Transverse colon (tissue), 4 donors: ENCODE data around the gene GTPBP8. TPM values are rescaled to one million over a fixed set of nuclear protein-coding genes. Genes with fewer than 3 reads are reported as not detected.
"Not testable (repeated sequence)": the region's sequence is repeated elsewhere in the genome, so short reads cannot be mapped to it uniquely, and the experiment has no call there.

Experiments used
- DNase-seq: peaks from one replicate; pipeline ENCODE4 v3.0.0-alpha.2; 2019
- H3K27ac ChIP-seq, 4 donors: fragments of 200-600 bp; sonication (generic); 2 replicates each; pipeline ENCODE4 v1.5.1; 2016 to 2018; ENCODE audit warnings: inconsistent platforms in 4 of 4
- H3K27me3 ChIP-seq: fragments of 200-600 bp; sonication (generic); 2 replicates; pipeline ENCODE4 v1.5.1; 2017; ENCODE audit warnings: inconsistent platforms
- H3K36me3 ChIP-seq, 4 donors: fragments of 200-600 bp; sonication (generic); 2 replicates each; pipeline ENCODE4 v1.5.1; 2017 to 2019; ENCODE audit warnings: inconsistent platforms in 4 of 4
- H3K4me1 ChIP-seq, 4 donors: fragments of 200-600 bp; sonication (generic); 2 replicates each; pipeline ENCODE4 v1.5.1; 2017 to 2020; ENCODE audit warnings: inconsistent platforms in 4 of 4
- H3K4me3 ChIP-seq, 4 donors: fragments of 200-600 bp; sonication (generic); 1 replicate in 1 of 4; 2 replicates in 3 of 4; pipeline versions ENCODE4 v1.5.1 to v1.6.1; 2017 to 2019; ENCODE audit warnings: inconsistent platforms in 4 of 4
- H3K9me3 ChIP-seq, 2 donors: fragments of 200-600 bp; sonication (generic); 2 replicates each; pipeline ENCODE4 v1.5.1; 2017 to 2019; ENCODE audit warnings: inconsistent platforms in 2 of 2
- EP300 ChIP-seq: sonication (generic); formaldehyde crosslinking; IDR thresholded peaks from one replicate; pipeline ENCODE4 v1.6.1; 2017; ENCODE audit warnings: antibody characterized with exemption, low read depth
- POLR2A ChIP-seq: fragments of 450-650 bp; IDR thresholded peaks from one replicate; pipeline ENCODE4 v1.6.1; 2016; ENCODE audit warnings: antibody characterized with exemption, mild to moderate bottlenecking, moderate library complexity
- POLR2AphosphoS5 ChIP-seq, 3 donors: sonication (generic); formaldehyde crosslinking; IDR thresholded peaks; one replicate each; pipeline ENCODE4 v1.6.1; 2016; ENCODE audit warnings: antibody characterized with exemption in 3 of 3
- WGBS, 2 donors: methylation state at CpG; one replicate each; pipeline ENCODE4 v1.1.5; 2018; ENCODE audit warnings: low coverage in 1 of 2; 5-methylcytosine and 5-hydroxymethylcytosine counted together
- in situ Hi-C, 4 donors: fragments of 200-750 bp; cut with MboI; loops; one replicate each; pipeline versions ENCODE4 v1.15.0 to v1.15.1; 2017; ENCODE audit warnings: low sequenced_read_pairs in 3 of 4, low pct_ligation_motif_present in 1 of 4, low pct_unique_long_range_greater_than_20kb in 1 of 4
- intact Hi-C: fragments of 100-400 bp; cut with DNase I; formaldehyde crosslinking; loops from one replicate; pipeline ENCODE4 v1.15.1; 2023; ENCODE audit warnings: low total_unique reads
- total RNA-seq, 4 donors: library from RNA; depleted of rRNA; stranded (reverse); fragments of >200 nt; gene quantifications; one replicate each; pipeline ENCODE4 v1.1.0, GENCODE V29; 2016
- TF ChIP-seq, protein P1 (sequence below), 5 experiments: fragments of 200-600 bp in 3 of 5; fragments of 450-650 bp in 2 of 5; sonication (generic) in 3 of 5; IDR thresholded peaks; 1 replicate in 2 of 5; 2 replicates in 3 of 5; pipeline ENCODE4 v1.5.1; 2016 to 2017; ENCODE audit warnings: antibody characterized with exemption in 5 of 5, inconsistent platforms in 3 of 5, mild to moderate bottlenecking in 2 of 5, moderate library complexity in 1 of 5

GTPBP8 gene
- total RNA-seq, 4 donors from 2014 or later, result 6.7 to 46.7 (median 17.6) TPM

DNA sequence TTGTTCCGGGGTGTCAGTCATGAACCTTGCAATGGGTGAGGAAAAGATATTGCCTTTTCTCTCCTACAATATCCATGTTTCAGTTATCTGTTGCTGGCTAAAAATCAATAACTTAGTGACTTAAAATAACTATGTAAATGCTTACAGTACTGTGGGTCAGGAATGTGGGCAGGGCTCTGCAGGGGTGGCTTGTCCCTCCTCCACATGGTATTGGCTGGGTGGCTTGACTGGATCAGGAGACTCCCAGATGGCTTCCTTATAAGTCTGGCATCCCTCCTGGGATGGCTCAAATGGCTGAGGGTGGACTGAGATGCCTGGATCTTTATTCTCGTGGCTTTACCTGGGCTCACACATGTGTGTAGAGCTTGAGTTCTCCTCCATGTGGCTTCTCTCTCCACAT is 47.5 kb downstream of the GTPBP8 start:
- intact Hi-C loops (no loop called here), in situ Hi-C loops (no loop called here)
- DNase-seq, result no peak
- Histone ChIP-seq H3K9me3 (no peaks in the 10 kb centered on the region), H3K4me1 (no peaks in the 10 kb centered on the region), H3K27me3 (no peaks in the 10 kb centered on the region), H3K36me3 (no peaks in the 10 kb centered on the region), H3K27ac (no peak overlapping the region), H3K4me3 (no peak overlapping the region)
- WGBS, 2 donors, result 89 to 100% methylated on average over 1 to 2 of the region's 2 CpGs
- TF ChIP-seq POLR2A, result no peak
- TF ChIP-seq, protein P1, sequence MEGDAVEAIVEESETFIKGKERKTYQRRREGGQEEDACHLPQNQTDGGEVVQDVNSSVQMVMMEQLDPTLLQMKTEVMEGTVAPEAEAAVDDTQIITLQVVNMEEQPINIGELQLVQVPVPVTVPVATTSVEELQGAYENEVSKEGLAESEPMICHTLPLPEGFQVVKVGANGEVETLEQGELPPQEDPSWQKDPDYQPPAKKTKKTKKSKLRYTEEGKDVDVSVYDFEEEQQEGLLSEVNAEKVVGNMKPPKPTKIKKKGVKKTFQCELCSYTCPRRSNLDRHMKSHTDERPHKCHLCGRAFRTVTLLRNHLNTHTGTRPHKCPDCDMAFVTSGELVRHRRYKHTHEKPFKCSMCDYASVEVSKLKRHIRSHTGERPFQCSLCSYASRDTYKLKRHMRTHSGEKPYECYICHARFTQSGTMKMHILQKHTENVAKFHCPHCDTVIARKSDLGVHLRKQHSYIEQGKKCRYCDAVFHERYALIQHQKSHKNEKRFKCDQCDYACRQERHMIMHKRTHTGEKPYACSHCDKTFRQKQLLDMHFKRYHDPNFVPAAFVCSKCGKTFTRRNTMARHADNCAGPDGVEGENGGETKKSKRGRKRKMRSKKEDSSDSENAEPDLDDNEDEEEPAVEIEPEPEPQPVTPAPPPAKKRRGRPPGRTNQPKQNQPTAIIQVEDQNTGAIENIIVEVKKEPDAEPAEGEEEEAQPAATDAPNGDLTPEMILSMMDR (IDR thresholded peaks at IDR 0.05), result no peak
- no peak for TF ChIP-seq POLR2AphosphoS5 (IDR thresholded peaks at IDR 0.05)
- TF ChIP-seq EP300, result no peak

DNA sequence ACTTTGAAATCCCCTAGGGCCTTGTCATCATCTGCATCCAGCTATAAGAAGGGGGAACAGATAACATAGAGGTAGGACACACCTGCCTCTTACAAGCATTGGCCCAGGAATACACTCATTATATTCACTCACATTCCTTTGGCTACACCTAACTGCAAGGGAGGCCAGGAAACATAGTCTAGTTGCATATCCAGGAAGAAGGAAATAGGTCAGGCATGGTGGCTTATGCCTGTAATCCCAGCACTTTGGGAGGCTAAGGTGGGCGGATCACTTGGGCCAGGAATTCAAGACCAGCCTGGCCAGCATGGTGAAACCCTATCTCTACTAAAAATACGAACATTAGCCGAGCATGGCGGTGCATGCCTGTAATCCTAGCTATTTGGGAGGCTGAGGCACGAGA is 48.8 kb downstream of the GTPBP8 start:
- intact Hi-C loops (no loop called here), in situ Hi-C loops (no loop called here)
- TF ChIP-seq, protein P1 (IDR thresholded peaks at IDR 0.05), result no peak
- TF ChIP-seq EP300, result no peak
- no peak for TF ChIP-seq POLR2AphosphoS5 (IDR thresholded peaks at IDR 0.05)
- TF ChIP-seq POLR2A, result no peak
- DNase-seq, result no peak
- no peak overlapping the region for H3K27ac ChIP-seq
- H3K36me3 ChIP-seq, result no peaks in the 10 kb centered on the region
- no peaks in the 10 kb centered on the region for H3K4me1 ChIP-seq
- 97% methylated on average over 5 of the region's 5 CpGs; no CpG with 5 or more reads in 1 of the 2 donors for WGBS, 2 donors
- H3K9me3 ChIP-seq, result no peaks in the 10 kb centered on the region
- no peaks in the 10 kb centered on the region for H3K27me3 ChIP-seq
- H3K4me3 ChIP-seq, result no peak overlapping the region

DNA sequence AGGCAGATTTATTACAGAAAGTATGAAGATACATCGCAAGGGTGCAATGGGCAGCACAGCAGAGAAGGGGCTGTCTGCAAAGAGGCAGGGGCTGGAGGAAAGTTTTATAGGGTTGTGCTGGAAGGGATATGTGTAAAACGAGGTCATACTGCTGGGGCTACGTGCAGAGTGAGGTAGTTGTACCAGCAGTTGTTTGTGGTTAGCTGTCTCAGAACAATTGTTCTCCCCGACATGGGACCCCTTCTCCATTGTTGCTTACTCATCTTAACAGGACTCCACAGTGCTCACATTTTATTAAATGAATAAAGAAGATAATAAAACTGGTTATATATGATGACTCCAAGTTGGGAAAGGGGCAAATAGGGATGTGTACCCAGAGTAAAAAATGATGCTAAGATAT is 49.4 kb downstream of the GTPBP8 start:
- Histone ChIP-seq H3K9me3 (no peaks in the 10 kb centered on the region), H3K27me3 (no peaks in the 10 kb centered on the region), H3K27ac (no peak overlapping the region), H3K4me1 (no peaks in the 10 kb centered on the region), H3K36me3 (no peaks in the 10 kb centered on the region), H3K4me3 (no peak overlapping the region)
- no peak for TF ChIP-seq POLR2A
- TF ChIP-seq, protein P1 (IDR thresholded peaks at IDR 0.05), result no peak
- TF ChIP-seq POLR2AphosphoS5 (IDR thresholded peaks at IDR 0.05), result no peak
- no peak for DNase-seq
- in situ Hi-C loops (loop anchor here in 1 of 4 donors (5.0 kb wide), 1 partner anchor 247 kb away; no protein-coding TSS in a partner anchor), intact Hi-C loops (no loop called here)
- WGBS, 2 donors, result 74 to 92% methylated on average over 3 to 4 of the region's 4 CpGs

DNA sequence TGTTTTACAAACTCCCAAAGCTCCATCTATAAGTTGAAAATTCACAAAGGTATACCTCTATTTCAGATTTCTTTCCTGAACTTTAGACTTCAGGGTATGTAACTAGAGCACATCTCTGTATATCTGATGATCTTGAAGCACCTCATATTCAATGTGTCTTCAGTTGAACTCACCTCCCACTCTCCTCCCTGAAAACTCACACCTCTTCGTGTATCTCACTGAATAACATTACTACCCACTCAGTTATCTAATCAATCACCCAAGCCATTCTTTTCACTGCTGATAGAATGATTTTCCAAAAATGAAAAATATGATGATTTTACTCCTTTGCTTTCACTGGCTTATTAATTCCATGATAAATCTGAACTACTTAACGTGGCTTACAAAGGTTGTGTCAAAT is 52.9 kb downstream of the GTPBP8 start:
- H3K36me3 ChIP-seq, result no peaks in the 10 kb centered on the region
- H3K27ac ChIP-seq, result no peak overlapping the region
- DNase-seq, result no peak
- 76 to 86% methylated on average over 2 of the region's 2 CpGs for WGBS, 2 donors
- intact Hi-C loops (no loop called here), in situ Hi-C loops (loop anchor here in 1 of 4 donors (5.0 kb wide), 1 partner anchor 244 kb away; no protein-coding TSS in a partner anchor)
- no peak overlapping the region for H3K4me3 ChIP-seq
- H3K27me3 ChIP-seq, result no peaks in the 10 kb centered on the region
- no peaks in the 10 kb centered on the region for H3K4me1 ChIP-seq
- TF ChIP-seq POLR2A, result no peak
- no peak for TF ChIP-seq EP300
- TF ChIP-seq, protein P1 (IDR thresholded peaks at IDR 0.05), result no peak
- TF ChIP-seq POLR2AphosphoS5 (IDR thresholded peaks at IDR 0.05), result no peak
- no peaks in the 10 kb centered on the region for H3K9me3 ChIP-seq

DNA sequence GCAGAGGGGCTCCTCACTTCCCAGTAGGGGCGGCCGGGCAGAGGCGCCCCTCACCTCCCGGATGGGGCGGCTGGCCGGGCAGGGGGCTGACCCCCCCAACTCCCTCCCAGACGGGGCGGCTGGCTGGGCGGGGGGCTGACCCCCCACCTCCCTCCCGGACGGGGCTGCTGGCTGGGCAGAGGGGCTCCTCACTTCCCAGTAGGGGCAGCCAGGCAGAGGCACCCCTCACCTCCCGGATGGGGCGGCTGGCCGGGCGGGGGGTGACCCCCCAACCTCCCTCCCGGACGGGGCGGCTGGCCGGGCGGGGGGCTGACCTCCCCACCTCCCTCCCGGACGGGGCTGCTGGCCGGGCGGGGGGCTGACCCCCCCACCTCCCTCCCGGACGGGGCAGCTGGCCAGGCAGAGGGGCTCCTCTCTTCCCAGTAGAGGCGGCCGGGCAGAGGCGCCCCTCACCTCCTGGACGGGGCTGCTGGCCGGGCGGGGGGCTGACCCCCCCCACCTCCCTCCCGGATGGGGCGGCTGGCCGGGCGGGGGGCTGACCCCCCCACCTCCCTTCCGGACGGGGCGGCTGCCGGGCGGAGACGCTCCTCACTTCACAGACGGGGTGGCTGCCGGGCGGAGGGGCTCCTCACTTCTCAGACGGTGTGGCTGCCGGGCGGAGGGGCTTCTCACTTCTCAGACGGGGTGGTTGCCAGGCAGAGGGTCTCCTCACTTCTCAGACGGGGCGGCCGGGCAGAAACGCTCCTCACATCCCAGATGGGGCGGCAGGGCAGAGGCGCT is 55.6 kb downstream of the GTPBP8 start:
- intact Hi-C loops, H3K36me3 ChIP-seq, in situ Hi-C loops, H3K4me1 ChIP-seq, H3K27me3 ChIP-seq, H3K9me3 ChIP-seq, H3K27ac ChIP-seq, DNase-seq, H3K4me3 ChIP-seq: not testable (repeated sequence)
- WGBS, 2 donors, result 87% methylated on average over 7 of the region's 55 CpGs; no CpG with 5 or more reads in 1 of the 2 donors
